ENCODE data around the gene FOXE3. TPM values are rescaled to one million over a fixed set of nuclear protein-coding genes. Genes with fewer than 3 reads are reported as not detected.

The FOXE3 gene
- total and polyA plus RNA-seq, 10 of the 15 experiments (the other 5 are each of a cell fraction or from before 2014, with no cell fraction given): 0.13 TPM; not detected in 9

GRCh38 chr1:47420547-47420946 lies 4.5 kb downstream of the FOXE3 start (continued):
- TF ChIP-seq CEBPZ (IDR thresholded peaks at IDR 0.05; ENCODE audit: low read depth, low read length): no peak
- no peak for TF ChIP-seq IRF5 (IDR thresholded peaks at IDR 0.05; ENCODE audit: borderline replicate concordance)
- TF ChIP-seq SUPT20H (IDR thresholded peaks at IDR 0.05; ENCODE audit: borderline replicate concordance, control insufficient read depth, low read depth, low read length): no peak

- H3K4me2 ChIP-seq (ENCODE audit: control insufficient read depth, insufficient read depth): no peak overlapping the region
- intact Hi-C loops (cut with micrococcal nuclease; ENCODE audit: unreplicated experiment) (loop anchor here (10.0 kb wide), 1 partner anchor 229 kb away; the partner anchor contains the start of gene PDZK1IP1), in situ Hi-C loops (cut with MboI) (no loop called here)
- H3K4me3 ChIP-seq: no peak overlapping the region
- no peak for DNase-seq (ENCODE audit: low read depth, low spot score)
- POLR2A ChIA-PET: no interaction called here
- ATAC-seq: no peak
- no peaks in the 10 kb centered on the region for H3K79me2 ChIP-seq (ENCODE audit: control insufficient read depth, insufficient read depth, low read length)
- RAD21 ChIA-PET (ENCODE audit: unreplicated experiment): interaction anchor here (0.7 to 1.7 kb wide), 3 partner anchors 34 to 161 kb away, joined by 3 to 6 read pairs (median 3); no protein-coding TSS in a partner anchor
- no peak for FAIRE-seq
- no peaks in the 10 kb centered on the region for H3K9me3 ChIP-seq (replicated peaks; ENCODE audit: control insufficient read depth, insufficient read depth, low read length)
- no TSS peak for BruUV-seq (replicated peaks)
- H3K4me1 ChIP-seq (ENCODE audit: control insufficient read depth, insufficient read depth, low read length): no peaks in the 10 kb centered on the region
- 0% methylated on average over 2 of the region's 2 CpGs for WGBS (ENCODE audit: insufficient coverage, insufficient replicate concordance, low lambda C conversion rate, missing lambda C conversion rate)
- H3K9ac ChIP-seq (ENCODE audit: control insufficient read depth, insufficient read depth, low read length): no peak overlapping the region
- no peak overlapping the region for H3K27ac ChIP-seq (ENCODE audit: control insufficient read depth, insufficient read depth)
- H2AFZ ChIP-seq (ENCODE audit: control insufficient read depth, low read depth, low read length): no peak overlapping the region
- H3K27me3 ChIP-seq (replicated peaks in 1 of 2; ENCODE audit: control insufficient read depth in 2 of 2, insufficient read depth in 2 of 2, low read length in 1 of 2): peaks cover 0 to 2% of the 10 kb centered on the region in 2 experiments; a peak in 2 of 4 replicates
- CTCF ChIA-PET: interaction anchor here (0.8 to 2.0 kb wide), 8 partner anchors 11 to 245 kb away, joined by 3 to 7 read pairs (median 5); partner anchors contain the start of gene FOXD2
- H4K20me1 ChIP-seq (ENCODE audit: control insufficient read depth, insufficient read depth): no peaks in the 10 kb centered on the region
- SMC1A ChIA-PET (ENCODE audit: uncharacterized antibody, unreplicated experiment): no interaction called here
- H3K36me3 ChIP-seq (ENCODE audit: control insufficient read depth in 2 of 2, insufficient read depth in 2 of 2, low read length in 1 of 2): no peaks in the 10 kb centered on the region
- no peak for TF ChIP-seq ZNF207 (IDR thresholded peaks at IDR 0.05; ENCODE audit: borderline replicate concordance)
- TF ChIP-seq ZBTB4 (CRISPR knock-in tag; IDR thresholded peaks at IDR 0.05): no peak
- TF ChIP-seq SMARCA5 (IDR thresholded peaks at IDR 0.05): no peak
- no peak for TF ChIP-seq DPF2 (IDR thresholded peaks at IDR 0.05)
- TF ChIP-seq IRF3 (IDR thresholded peaks at IDR 0.05): no peak
- TF ChIP-seq POLR2A (IDR thresholded peaks at IDR 0.05; ENCODE audit: low read depth, low read length): no peak
- TF ChIP-seq E4F1 (IDR thresholded peaks at IDR 0.05; ENCODE audit: borderline replicate concordance, partially characterized antibody): no peak
- no peak for TF ChIP-seq JUNB (IDR thresholded peaks at IDR 0.05)
Measured at GRCh38 chr1:47423872-47424271, 7.8 kb downstream of the FOXE3 start.
